HG02885 (cell line): ENCODE data around the gene ACLY.
A peak's percentile ranks its signal among the peaks of the same experiment; 100 is the strongest.

Experiments used
- ATAC-seq: cut with Tn5 transposase; IDR thresholded peaks from one replicate; pipeline ENCODE4 v1.9.1; 2021; ENCODE audit warnings: mild to moderate bottlenecking; ENCODE audit not compliant: unreplicated experiment, poor library complexity

ACLY gene

DNA sequence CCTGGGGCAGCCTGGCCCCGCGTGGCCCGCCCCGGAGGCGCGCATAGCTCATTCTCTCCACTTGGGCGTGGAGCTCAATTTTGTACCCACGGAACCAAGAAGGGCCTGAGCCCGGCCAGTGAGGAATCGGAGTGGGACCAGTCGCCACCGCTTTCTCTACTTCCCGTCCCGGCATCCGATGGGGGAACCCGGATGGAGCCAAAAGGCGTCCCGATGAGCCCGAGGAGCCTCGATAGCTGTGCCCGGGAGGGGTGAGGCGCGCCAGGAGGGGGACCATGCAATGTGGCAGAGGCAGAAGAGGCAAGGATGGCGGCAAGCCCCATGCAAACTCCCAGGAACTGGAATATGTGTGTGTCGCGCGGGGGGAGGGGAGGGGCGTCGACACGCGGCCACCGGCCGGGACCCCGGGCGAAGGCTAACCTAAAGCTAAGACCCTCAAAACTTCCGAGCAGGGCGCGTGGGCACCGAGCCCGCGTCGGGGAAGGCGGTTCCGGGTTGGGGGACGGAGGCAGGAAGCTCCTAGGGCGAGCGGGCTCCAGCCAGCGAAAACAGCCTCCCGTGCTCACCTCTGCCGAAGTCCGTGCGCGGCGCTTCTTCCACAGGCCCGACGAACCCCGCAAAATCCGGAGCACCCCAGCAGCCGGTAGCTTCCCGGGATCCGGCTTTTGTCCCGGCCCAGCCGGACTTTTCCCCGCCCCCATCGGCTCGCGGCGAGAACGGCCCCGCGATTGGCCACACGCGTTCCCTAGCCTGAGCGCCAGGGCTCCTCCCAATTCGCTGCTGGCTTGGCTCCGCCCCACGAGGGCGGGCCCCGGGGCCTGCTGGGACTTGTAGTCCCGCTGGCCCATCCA is at the start of gene ACLY:
TSS of gene ACLY (minus strand) at position 638 of the 851 bp plus-strand sequence. CDS start 5,078 bp downstream, outside the sequence.
- ATAC-seq = peak; percentile 95

DNA sequence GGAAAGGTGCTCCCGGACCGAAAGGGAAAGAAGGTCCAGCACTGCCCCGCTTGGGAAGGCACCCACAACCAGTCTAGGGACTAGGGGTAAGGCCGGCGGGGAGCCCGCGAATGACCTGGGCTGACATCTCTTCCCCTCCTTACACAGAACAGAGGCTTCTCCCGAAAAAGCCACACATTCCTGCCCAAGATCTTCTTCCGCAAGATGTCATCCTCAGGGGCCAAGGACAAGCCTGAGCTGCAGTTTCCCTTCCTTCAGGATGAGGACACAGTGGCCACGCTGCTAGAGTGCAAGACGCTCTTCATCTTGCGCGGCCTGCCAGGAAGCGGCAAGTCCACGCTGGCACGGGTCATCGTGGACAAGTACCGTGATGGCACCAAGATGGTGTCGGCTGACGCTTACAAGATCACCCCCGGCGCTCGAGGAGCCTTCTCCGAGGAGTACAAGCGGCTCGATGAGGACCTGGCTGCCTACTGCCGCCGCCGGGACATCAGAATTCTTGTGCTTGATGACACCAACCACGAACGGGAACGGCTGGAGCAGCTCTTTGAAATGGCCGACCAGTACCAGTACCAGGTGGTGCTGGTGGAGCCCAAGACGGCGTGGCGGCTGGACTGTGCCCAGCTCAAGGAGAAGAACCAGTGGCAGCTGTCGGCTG is 49.3 kb upstream of the ACLY start:
- ATAC-seq = no peak

DNA sequence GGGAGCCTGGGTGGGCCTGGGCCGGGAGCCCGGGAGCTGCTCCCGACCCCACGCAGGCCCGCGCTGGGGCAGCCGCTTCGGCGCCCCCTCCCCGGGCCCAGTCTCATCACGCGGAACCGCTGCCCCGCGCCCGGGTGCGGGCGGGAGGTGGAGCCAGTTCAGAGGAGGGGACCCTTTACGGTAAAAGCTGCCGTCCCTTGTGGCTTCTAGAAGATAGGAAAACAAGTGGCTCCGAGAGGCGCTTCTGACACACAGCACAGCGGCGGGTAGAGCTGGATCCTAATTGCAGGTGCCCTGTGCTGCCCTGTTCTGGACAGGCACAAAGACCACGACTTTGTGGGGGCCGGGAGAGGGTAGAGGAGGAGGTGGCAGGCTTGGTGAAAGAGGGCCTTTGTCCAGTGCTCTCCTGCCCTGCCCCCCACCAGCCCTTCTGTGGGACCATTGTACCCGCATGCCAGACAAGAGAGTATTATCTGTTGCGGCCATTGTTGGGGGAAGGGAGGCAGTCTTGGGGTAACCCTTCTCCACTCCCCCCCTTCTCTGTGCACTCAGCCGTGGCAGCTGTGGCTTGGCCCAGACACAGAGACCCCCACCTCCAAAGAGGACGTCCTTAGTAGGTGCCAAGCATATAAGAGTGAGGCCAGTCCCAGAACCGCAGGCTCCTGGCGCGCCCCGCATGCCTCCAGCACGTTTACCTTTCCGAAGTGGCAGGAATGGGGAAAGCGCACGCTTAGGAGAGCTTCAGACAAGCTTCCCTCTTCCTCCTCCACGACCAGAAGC is 48.6 kb upstream of the ACLY start:
- ATAC-seq = peak; percentile 13

DNA sequence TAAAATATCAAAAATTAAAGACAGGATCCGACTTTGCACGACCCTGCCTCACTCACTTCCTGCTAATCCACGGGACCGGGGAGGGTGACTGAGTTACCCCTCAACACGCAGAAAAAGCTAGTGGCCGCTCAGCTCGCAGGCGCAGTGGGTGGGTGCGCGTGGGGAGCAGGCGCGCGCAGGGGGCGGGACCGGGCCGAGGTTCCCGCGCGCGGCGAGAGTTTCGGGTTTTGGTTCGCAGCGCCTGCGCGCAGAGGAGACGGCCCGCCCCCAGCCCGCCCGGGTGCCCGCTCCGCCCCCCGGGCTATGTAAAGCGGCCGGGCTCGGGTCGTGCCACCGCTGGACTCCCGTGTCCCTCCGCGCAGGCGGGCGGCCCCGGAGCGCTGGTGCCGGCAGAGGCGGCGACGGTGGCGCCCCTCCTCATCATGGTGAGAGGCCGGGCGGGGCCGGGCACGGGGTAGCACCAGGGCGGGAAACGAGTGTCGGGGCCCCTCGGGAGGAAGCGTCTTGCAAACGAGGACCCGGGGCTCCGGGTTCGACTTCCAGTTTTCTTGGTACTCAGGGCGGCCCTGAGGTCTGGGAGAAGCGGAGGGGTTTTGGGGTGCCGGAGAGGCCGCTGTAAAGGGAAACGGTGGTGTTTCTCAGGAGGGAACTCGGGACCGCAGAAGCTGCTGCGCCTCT is 47.9 kb upstream of the ACLY start, which contains the start of gene CNP:
TSS of gene CNP (plus strand) at position 333 of the 678 bp plus-strand sequence. CDS start at position 423, 90 bp downstream.
- ATAC-seq = peak; percentile 77

DNA sequence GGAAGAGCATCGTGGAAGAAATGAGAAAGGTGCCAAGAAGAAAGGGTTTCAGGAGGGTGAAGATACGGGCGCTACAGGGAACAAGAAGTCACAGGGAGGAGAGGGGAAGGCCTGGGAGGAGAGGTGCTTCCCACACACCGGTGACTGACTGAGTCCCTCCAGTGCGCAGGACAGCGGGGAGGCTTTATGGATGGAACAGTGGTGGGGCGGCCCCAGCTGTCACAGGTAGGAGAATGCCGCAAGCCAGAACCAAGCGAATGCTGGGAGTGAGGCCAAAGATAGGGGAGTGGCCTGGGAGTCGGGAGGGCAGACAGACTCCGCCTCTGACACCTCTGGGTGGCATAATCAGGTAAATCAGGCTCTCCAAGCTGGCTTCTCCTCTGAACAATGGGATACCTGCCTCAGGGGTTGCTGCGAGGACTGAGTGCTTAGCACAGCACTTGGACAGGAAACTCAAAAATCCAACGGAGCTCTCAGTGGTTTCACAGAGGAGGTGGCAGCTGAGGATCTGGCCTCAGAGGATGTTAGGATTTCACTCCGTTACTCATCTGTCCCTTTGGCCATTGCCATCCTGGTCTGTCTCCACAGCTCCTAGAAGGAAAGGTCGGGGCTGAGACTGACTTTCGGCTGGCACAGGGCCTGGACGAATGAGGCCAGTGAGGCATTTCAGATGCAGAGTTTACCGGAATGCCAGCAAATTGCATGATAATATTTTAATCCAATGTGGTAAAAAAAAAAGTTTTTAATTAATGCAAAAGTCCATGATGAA is 47.1 kb upstream of the ACLY start:
- no peak for ATAC-seq

DNA sequence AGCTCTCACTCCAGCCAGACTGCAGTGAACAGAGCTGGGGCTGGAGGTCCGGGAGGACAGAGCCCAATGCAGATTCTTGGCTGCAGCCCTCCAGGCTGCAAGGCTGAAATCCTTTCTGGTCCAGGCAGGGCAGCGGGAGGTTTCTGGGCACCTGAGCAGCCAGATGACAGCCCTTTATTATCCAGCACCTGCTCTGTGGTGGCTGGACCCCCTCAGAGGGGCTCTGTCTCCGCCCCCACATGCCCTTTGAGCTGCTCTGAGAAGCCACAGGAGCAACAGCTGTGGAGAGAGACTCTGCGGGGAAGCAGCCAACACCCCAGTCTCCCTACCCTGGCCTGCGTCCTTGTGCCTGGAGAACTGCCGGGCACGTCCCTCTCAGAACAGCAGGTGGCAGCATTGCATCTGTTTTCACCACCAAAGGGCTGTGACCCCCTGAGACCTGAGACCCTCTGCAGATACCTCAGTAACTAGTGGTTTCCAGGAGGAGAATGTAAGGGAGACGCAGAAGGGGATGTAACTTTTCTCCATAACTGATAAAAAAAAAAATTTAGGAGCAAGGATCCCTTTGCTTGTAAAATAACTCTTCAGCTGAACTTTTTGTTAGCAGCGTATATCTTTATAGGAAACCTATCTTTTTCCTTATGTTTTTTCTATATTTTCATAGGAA is 44.1 kb upstream of the ACLY start:
- ATAC-seq = no peak

DNA sequence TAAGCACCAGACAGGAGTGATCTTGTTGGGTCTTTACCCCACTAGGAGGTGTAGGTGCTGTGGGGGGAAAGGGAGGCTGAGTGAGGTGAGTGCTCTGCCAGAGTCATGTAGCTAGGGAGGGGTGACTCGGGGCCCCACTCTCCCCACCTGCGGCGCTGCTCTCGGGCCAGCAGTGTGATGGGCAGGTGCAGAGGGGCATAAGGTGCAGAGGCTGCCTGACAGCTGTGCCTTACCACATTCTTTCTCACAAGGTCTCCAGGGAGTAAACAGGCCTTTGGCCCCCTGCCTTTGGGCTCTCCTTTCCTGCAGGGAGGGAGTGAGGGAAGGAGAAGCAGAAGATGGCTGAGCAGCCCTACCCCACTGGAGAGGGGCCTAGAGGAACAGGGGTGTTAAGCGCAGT is 43.4 kb upstream of the ACLY start:
- no peak for ATAC-seq

DNA sequence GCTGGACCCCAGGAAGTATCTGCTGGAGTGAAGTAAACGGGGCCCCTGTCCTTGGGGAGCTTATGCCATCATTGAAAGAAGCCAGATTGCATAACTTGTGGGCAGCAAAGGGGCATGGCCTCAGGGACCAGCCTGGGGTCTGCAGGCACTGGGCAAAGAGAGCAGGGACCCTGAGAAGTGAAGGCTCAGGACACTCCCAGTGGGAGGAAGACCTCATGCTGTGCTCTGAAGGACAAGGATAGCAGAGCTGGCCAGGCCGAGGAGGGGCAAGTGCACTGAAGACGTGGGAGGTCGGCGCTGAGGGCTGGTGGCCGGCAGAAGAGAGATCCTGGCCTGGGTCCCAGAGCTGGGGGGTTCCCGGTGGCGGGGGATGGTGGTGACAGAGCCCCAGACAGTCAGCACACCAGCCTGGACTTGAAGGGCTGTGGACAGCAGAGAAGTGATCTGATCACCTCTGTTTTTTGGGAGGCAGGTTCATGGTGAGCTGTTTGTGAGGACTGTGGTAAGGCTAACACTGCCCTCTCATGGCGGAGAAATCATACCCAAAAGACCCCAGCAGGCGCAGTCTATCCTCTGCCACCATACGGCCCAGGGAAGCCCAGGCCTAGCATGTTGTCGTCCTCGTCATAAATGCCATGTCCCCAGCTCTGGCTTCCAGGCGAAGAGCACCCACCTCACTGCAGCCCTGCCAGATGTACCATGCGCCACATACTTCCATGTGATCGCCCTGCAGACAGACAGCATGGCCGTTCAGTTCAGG is 40.8 kb upstream of the ACLY start:
- ATAC-seq = no peak

DNA sequence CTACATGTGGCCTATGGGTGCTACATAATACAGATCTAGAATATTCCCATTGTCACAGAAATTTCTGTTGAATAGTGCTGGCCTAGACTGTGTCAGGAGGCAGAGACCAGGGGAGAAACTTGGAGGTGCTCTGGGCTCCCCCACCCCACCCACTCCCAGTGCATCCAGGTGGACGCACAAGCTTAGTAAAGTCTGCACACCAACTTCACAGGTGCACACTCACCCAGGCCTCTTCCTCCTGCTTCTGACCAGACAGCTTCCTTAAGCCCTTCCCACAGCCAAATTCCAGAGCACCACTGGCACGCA is 40.2 kb upstream of the ACLY start:
- no peak for ATAC-seq

DNA sequence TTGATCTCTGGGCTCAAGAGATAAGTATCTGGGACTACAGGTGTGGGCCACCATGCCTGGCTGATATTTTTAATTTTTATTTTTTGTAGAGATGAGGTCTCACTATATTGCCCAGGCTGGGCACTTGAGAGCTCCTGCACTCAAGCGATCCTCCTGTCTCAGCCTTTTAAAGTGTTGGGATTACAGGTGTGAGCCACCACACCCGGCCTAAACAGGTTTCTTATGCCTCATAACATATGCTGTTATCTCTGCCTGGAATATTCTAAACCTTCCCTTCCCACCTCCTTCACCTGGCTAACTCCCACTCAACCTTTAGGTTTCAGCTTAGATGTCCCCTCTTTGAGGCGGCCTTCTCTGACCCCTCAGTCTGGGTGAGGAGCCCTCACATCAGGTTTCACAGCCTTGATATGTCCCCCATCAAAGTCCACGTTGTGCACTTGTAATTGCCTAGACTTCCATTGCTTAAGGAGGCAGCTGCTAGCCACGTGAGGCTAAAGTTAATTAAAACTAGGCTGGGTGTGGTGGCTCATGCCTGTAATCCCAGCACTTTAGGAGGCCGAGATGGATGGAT is 39.2 kb upstream of the ACLY start:
- ATAC-seq = no peak

DNA sequence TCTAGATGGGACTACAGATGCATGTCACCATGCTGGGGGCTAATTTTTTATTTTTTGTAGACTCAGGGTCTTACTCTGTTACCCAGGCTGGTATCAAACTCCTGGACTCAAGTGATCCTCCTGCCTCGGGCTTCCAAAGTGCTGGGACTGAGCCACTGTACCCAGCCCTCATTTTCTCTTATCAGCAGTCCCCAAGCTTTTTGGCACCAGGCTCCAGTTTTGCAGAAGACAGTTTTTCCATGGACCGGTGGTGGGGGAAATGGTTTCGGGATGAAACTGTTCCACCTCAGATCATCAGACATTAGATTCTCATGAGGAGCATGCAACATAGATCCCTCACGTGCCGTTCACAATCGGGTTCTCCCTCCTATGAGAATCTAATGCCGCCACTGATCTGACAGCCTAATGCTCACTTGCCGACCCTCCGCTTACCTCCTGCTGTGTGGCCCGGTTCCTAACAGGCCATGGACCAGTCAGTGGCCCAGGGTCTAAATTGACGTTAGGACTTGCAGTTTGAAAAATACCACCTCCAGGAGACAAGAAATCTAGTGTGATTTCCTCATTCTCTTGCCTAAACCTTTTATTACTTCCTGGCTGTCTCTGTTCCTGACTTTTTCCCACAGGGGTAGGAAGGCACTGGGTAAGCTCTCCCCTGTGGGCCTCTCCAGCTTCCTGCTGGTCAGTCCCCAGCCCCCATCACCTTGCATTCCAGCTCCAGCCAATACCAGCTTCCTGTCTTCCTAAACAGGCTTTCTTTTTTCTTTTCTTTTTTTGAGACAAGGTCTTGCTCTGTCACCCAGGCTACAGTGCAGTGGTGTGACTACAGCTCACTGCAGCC is 38.5 kb upstream of the ACLY start:
- no peak for ATAC-seq

DNA sequence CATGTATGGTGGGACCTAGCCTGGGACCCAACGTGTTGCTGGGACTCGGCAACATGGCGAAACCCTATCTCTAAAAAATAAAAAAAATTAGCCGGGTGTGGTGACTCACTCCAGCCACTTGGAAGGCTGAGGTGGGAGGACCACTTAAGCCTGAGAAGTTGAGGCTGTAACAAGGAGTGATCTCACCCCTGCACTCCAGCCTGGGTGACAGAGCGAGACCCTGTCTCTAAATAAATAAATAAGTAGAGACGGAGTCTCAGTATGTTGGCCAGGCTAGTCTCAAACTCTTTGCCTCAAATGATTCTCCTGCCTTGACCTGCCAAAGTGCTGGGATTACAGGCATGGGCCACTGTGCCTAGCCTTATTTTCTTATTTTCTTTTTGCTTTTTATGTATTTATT is 37.8 kb upstream of the ACLY start:
- ATAC-seq = no peak

DNA sequence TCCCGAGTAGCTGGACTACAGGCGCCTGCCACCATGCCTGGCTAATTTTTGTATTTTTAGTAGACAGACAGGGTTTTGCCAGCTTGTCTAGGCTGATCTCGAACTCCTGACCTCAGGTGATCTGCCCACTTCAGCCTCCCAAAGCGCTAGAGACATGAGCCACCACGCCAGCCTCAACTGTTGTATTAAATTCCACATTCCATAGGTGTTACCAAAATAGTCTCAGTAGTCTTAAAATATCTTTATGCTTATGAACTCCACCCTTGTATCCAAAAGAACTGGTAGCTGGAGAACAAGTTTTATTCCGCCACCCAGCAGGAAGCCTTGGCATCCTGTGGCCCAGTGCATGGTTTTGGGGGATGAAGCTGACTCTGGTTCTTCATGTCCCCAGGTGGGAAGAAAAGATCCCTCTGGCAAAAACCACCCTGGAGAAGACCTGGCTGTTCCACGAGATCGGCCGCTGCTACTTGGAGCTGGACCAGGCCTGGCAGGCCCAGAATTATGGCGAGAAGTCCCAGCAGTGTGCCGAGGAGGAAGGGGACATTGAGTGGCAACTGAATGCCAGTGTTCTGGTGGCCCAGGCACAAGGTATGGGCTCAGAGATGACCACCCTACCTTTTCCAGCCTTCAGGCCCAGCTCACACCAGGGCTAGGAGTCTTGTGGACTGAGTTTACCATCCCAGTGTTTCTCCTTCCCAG is 30.2 kb upstream of the ACLY start:
- no peak for ATAC-seq

DNA sequence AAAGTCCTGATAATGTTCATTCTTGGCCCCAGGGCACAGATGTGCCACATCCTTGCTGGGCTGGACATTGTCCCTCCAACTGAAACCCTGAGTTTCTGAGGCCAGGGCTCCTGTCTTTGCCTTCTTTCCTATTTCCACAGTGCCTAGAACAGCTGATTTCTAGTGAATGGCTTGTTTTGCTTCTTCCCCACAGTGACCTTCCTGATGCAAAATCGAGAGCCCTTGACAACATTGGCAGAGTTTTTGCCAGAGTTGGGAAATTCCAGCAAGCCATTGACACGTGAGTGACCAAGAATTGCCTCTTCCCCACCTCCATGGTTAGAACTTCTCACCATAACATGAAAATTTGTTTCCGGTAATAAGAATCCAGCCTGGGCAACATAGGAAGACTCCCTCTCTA is 26.2 kb upstream of the ACLY start:
- ATAC-seq = no peak

DNA sequence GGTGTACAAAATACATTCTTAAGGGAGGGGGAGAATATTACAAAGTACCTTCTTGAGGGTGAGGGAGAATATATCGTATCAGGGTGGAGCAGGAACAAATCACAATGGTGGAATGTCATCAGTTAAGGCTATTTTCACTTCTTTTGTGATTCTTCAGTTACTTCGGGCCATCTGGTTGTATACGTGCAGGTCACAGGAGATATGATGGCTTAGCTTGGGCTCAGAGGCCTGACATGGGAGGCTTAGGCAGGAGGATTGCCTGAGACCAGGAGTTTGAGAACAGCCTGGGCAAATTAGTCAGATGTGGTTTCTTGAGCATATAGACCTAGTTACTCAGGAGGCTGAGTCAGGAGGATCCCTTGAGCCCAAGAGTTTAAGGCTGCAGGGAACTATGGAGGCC is 24.7 kb upstream of the ACLY start:
- ATAC-seq = no peak

DNA sequence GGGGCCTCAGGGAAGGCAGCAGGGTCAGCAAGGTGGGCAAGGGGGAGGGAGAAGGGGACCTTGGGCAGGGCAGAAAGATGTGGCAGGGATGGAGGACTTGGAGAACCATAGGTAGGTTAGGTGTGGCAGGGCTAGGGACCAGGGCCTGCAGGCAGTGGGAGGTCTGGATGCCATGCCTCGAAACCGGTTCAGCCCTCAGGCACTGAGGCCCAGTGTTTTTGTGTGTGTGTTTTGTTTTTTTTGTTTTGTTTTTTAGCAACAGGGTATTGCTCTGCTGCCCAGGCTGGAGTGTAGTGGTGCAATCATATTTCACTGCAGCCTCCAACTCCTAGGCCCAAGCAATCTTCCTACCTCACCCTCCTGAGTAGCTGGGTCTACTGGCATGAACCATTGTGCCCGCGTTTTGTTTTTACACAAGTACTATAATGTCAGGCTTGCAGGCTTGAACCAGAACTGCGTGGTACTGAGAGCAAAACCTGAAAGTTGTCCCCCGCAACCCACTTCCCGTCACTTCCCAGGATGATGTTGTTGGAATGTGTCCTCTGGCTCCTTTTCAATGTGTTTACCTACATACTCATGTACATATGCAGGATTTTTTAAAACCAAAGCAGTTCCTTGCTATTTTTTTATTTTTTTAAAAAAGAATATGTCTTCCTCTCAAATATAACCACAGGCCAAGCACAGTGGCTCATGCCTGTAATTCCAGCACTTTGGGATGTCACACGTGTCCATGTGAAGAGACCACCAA is 24.0 kb upstream of the ACLY start:
- no peak for ATAC-seq
